Fibroblast of skin of left quadriceps (primary cell): ENCODE measurements around the gene HIPK2.

Experiments used
- DNase-seq, 2 experiments: peaks; one replicate each; pipeline ENCODE4 v3.0.0-alpha.2; 2013; ENCODE audit warnings: low read depth in 2 of 2

The HIPK2 gene

GRCh38 chr7:139715194-139715815, 62.5 kb downstream of the HIPK2 start:
- DNase-seq, result no peak

DNA sequence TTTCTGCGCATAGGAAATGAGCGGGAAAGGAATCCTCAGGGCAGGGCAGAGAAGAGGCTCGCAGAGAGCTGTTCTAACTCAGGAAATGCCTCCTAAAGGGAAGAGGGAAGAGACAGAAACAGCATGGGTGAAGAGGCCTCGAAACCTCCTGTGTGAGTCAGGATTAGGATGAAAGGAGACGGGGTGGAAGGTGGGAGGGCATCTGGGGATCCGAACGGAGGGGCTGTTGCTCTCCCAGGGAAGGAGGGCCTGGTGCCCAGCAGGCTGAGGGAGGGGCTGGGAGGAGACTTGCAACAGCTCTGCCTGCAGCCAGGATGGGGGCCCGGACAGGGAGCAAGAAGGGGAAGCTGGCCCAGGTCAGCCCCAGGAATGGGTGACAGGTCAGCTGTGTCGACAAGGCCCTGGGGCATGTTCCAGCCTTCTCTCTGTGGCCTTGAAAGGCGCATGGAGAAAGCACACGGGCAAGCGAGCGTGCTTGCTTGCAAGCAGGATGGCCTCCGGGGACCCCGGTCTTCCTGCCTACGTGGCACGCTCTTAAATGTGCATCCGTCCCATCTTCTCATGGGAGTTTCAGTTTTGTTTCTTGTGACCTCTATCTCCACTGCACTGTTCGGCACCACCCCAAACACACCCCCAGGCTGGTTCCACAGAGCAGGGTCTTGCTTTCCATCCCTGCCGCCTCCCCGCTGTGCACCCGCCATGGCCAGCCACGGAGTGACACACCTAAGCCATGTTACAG, 63.5 kb downstream of the HIPK2 start:
- no peak for DNase-seq

- DNase-seq, result no peak
These were observed 64.2 kb downstream of the HIPK2 start for GRCh38 chr7:139713526-139714162.

DNA sequence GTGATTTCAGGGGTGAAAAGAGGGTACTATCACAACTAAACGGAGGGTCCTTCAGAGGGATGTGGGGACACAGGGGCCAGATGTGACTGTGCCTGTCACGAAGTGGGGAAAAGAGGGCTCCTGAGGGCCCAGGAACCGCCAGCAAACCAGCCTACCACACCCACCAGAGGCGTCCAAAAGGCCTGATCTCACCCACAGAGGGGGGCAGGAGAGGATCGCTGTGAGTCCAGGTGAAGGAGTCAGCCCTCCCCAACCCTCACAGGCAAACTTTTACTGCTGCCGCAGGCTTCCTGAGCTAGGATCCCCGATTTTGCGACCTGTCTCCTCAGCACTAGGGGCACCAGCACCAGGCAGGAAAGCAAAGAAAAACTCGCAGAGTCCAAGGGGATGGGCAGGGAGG, 64.7 kb downstream of the HIPK2 start:
- no peak for DNase-seq

GRCh38 chr7:139711991-139712743, 65.6 kb downstream of the HIPK2 start:
- DNase-seq, result no peak

GRCh38 chr7:139710036-139710435, 67.8 kb downstream of the HIPK2 start:
- DNase-seq, result no peak

GRCh38 chr7:139709485-139709884, 68.3 kb downstream of the HIPK2 start:
- no peak for DNase-seq

GRCh38 chr7:139708541-139708940, 69.3 kb downstream of the HIPK2 start:
- DNase-seq, result no peak

DNA sequence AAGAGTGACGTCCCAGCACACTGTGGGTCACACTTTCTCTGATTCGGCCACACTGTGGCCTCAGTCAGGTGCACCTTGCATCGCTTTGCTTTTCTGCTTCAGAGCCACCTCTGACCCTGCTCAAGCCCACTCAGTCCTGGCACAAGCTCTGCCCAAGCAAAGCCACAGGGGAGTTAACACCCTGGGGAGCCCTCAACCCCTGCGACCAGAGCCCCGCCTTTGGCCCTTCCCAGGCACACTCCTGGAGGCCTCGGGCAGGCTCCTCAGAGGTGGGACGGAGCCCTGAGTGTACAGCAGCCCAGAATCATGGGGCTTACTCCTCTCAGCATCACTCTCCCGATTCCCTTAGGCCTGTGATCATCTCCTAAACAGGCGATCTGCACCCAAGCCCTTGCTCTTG, 71.0 kb downstream of the HIPK2 start:
- DNase-seq, result no peak

GRCh38 chr7:139704308-139704879, 73.4 kb downstream of the HIPK2 start:
- no peak for DNase-seq

DNA sequence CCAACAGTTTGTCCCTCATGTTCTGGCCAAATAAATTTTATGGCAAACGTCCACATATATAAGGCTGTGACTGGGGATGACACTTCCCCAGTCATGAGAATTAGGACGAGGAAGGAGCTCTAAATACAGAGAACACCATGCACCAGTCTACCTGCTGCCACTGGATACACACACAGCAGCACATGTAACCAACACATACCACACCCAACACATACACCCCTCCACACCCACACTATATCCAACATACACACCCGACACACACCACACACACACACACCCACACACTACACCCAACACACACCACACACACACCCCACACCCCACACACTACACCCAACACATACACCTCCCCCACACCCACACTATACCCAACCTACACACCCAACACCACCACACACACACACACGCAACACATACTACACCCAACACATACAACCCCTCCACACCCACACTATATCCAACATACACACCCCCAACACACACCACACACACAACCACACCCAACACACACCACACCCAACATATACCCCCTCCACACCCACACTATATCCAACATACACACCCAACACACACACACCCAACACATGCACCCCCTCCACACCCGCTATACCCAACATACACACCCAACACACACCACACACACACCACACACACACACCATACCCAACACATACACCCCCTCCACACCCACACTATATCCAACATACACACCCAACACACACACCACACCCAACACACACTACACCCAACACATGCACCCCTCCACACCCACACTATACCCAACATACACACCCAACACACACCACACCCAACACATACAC, 74.1 kb downstream of the HIPK2 start:
- no peak for DNase-seq

- no peak for DNase-seq
These were observed 74.8 kb downstream of the HIPK2 start for GRCh38 chr7:139702811-139703486.

- DNase-seq, result no peak
These were observed 75.5 kb downstream of the HIPK2 start for GRCh38 chr7:139702313-139702731.

DNA sequence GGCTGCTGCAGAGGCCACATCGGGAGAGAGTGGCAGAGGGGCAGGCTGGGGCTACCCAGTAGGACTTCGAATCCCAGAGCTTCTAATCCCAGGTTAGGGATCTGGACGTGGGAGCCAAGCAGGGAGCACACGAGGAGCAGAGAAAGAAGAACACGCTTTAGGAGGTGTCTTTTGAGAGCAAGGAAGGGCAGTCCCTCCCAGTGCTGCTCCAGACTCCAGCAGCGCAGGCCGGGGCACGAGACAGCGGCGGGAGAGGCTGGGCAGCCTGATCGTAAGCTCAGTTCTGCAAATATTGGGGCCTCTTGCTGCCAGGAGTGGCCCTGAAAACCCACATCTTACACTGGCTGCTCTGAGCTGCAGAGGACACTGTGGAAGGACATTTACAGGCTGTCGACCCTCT, 75.9 kb downstream of the HIPK2 start:
- no peak for DNase-seq

DNA sequence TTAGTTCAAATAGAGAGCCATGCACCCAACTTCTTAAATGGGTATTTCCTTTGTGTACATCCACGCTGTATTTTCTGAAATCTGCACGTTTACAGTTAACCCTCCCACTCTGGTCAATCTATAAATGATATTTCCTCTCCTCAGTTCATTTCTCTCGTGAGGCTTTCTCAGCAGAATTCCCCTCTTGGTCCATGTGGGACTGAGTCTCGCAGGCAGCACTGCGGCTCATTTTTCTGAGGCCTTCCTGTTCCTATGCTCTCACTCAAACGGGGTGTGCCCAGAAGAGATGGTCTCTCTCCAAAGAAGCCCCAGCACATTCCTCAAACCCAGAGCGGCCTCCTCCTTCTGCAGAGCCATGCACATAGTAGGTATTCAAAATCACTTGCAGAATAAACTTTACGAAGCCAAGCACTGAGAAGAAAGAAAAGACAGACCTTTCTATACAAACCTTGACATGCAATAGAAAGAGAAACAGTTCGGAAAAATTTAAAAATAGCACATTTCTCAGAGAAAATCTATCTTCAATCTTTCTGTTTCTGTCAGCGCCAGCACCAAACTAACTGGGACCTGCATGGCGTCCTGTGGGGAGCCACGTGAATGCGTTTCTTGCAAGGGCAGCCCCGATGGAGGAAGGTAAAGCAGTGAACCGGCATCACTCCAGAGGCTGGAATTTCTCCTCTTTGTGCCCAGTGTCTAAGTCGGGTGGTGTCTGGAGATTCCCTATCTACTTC, 77.1 kb downstream of the HIPK2 start:
- DNase-seq, result no peak

DNA sequence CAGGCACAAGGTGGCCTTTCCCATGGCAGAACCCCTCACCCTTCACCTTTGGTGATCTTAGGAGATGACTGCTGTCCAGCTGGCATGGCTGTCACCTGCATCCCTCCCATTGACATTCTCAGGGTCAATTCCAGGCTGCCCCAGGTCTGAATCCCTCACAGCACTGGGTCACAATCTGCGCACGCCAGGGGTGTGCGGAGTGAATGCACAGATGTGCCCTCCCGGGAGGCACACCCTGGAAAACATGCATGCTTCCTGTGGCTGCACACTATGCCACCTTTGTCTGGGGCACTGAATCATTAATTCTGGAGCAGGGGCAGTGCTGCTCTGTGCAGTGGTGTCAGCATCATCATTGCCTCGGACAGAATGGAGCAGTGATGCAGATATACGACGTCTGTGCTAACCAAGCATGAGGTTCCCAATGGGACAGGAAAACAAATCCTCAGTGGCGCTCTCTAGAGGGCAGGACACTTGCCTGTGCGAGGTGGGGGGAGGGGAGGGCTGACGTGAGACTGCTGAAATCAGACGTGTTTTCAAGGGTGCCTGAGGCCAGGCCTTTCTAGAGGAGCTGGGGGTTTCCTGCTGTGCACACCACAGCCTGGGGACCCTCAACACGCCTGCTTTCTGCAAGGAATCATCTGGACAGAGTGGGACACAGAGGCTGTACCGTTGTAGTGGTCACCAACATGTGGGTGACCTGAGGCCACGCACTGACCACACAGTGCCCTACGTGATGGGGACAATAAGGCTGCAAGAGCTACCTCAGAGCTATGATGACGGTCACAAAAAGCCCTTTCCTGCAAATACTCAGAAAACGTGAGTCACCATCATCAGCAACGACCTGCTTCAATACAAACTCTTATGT, 77.9 kb downstream of the HIPK2 start:
- no peak for DNase-seq

- no peak for DNase-seq
These were observed 79.0 kb downstream of the HIPK2 start for GRCh38 chr7:139698844-139699243.

GRCh38 chr7:139698278-139698677, 79.5 kb downstream of the HIPK2 start:
- no peak for DNase-seq

DNA sequence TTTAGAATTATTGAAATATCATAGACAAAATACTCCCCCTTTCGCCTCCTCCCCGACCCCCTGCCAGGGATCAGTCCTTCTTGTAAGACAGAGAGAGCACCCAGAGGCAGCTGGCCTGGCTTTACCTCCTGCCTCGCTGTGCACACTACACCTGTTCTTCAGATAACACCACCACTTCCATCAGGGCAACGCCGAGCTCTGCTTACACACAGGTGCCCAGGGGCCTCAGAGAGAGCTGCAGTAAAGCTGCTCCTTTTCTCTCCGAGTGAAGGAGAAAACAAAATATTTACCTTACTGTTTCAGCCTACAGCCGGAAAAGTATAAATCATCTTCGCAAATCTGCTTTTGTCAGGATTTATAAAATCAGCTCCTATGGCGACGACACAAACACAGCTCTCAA, 80.7 kb downstream of the HIPK2 start:
- DNase-seq, result no peak
